Measurements from ENCODE around the gene ZNF697.

ZNF697 gene

GRCh38 chr1:119660253-119661083 lies 12.4 kb upstream of the ZNF697 start:
- no peak for DNase-seq

GRCh38 chr1:119659628-119660027 lies 11.6 kb upstream of the ZNF697 start:
- no peak for DNase-seq

GRCh38 chr1:119656410-119656955 lies 8.4 kb upstream of the ZNF697 start:
- no peak for DNase-seq

GRCh38 chr1:119655154-119655553 lies 7.1 kb upstream of the ZNF697 start:
- no peak for DNase-seq

- no peak for DNase-seq
Observed at GRCh38 chr1:119653839-119654170, 5.7 kb upstream of the ZNF697 start.

- no peak for DNase-seq
Observed at GRCh38 chr1:119653135-119653838, 5.2 kb upstream of the ZNF697 start.

GRCh38 chr1:119652587-119652986 lies 4.5 kb upstream of the ZNF697 start:
- no peak for DNase-seq

GRCh38 chr1:119651641-119652040 lies 3.6 kb upstream of the ZNF697 start:
- DNase-seq, result no peak

GRCh38 chr1:119651133-119651532 lies 3.1 kb upstream of the ZNF697 start:
- DNase-seq, result no peak

GRCh38 chr1:119648620-119649004 lies 546 bp upstream of the ZNF697 start:
- no peak for DNase-seq

GRCh38 chr1:119647228-119647733 lies 785 bp downstream of the ZNF697 start:
- DNase-seq, result no peak

GRCh38 chr1:119646521-119647227 lies 1.4 kb downstream of the ZNF697 start:
- DNase-seq, result no peak

- DNase-seq, result no peak
Observed at GRCh38 chr1:119639109-119639508, 9.0 kb downstream of the ZNF697 start.

GRCh38 chr1:119637710-119638109 lies 10.4 kb downstream of the ZNF697 start:
- DNase-seq, result no peak

GRCh38 chr1:119636491-119637089 lies 11.5 kb downstream of the ZNF697 start:
- DNase-seq, result no peak

- no peak for DNase-seq
Observed at GRCh38 chr1:119635811-119636390, 12.2 kb downstream of the ZNF697 start.

- DNase-seq, result no peak
Observed at GRCh38 chr1:119634016-119634415, 14.1 kb downstream of the ZNF697 start.

GRCh38 chr1:119633575-119633974 lies 14.5 kb downstream of the ZNF697 start:
- DNase-seq, result no peak

- no peak for DNase-seq
Observed at GRCh38 chr1:119632841-119633240, 15.2 kb downstream of the ZNF697 start.

GRCh38 chr1:119632103-119632490 lies 16.0 kb downstream of the ZNF697 start:
- DNase-seq, result no peak

GRCh38 chr1:119631433-119632102 lies 16.5 kb downstream of the ZNF697 start:
- DNase-seq, result no peak

GRCh38 chr1:119631086-119631432 lies 17.0 kb downstream of the ZNF697 start:
- DNase-seq, result no peak

Measured in NCI-H187 (cell line).